HEK293 (cell line): ENCODE results near the gene TUT1.
A peak's percentile ranks its signal among the peaks of the same experiment; 100 is the strongest.

ENCODE experiments used
- GFI1B ChIP-seq: fragments of 450-650 bp; formaldehyde crosslinking; IDR thresholded peaks from 2 replicates; pipeline ENCODE4 v1.5.1; 2016; ENCODE audit warnings: missing biosample characterization, missing genetic modification characterization
- INSM2 ChIP-seq: fragments of 450-650 bp; formaldehyde crosslinking; IDR thresholded peaks from 2 replicates; pipeline ENCODE4 v1.5.1; 2016; ENCODE audit warnings: missing biosample characterization, missing genetic modification characterization
- KLF9 ChIP-seq: fragments of 450-650 bp; formaldehyde crosslinking; IDR thresholded peaks from 2 replicates; pipeline ENCODE4 v1.5.1; 2016; ENCODE audit warnings: missing biosample characterization, missing genetic modification characterization, low read depth
- RBAK ChIP-seq: fragments of 450-650 bp; formaldehyde crosslinking; IDR thresholded peaks from 2 replicates; pipeline ENCODE4 v1.5.1; 2016; ENCODE audit warnings: missing biosample characterization, missing genetic modification characterization
- REST ChIP-seq: fragments of 450-650 bp; formaldehyde crosslinking; IDR thresholded peaks from 2 replicates; pipeline ENCODE4 v1.5.1; 2016; ENCODE audit warnings: missing biosample characterization, missing genetic modification characterization
- SP2 ChIP-seq: fragments of 450-650 bp; formaldehyde crosslinking; IDR thresholded peaks from 2 replicates; pipeline ENCODE4 v1.5.1; 2016; ENCODE audit warnings: missing biosample characterization, missing genetic modification characterization
- SP3 ChIP-seq: fragments of 450-650 bp; formaldehyde crosslinking; IDR thresholded peaks from 2 replicates; pipeline ENCODE4 v1.5.1; 2016; ENCODE audit warnings: missing biosample characterization, missing genetic modification characterization
- ZBTB20 ChIP-seq: fragments of 450-650 bp; formaldehyde crosslinking; IDR thresholded peaks from 2 replicates; pipeline ENCODE4 v1.5.1; 2016; ENCODE audit warnings: missing biosample characterization, missing genetic modification characterization
- ZNF114 ChIP-seq: fragments of 450-650 bp; formaldehyde crosslinking; IDR thresholded peaks from 2 replicates; pipeline ENCODE4 v1.5.0; 2017; ENCODE audit warnings: missing biosample characterization, missing genetic modification characterization
- ZNF133 ChIP-seq: fragments of 450-650 bp; formaldehyde crosslinking; IDR thresholded peaks from 2 replicates; pipeline ENCODE4 v1.5.1; 2016; ENCODE audit warnings: missing biosample characterization, missing genetic modification characterization
- ZNF184 ChIP-seq: fragments of 450-650 bp; IDR thresholded peaks from 2 replicates; pipeline ENCODE4 v1.5.1; 2018; ENCODE audit warnings: missing biosample characterization, mild to moderate bottlenecking, missing genetic modification characterization
- ZNF223 ChIP-seq: fragments of 450-650 bp; formaldehyde crosslinking; IDR thresholded peaks from 2 replicates; pipeline ENCODE4 v1.5.1; 2016; ENCODE audit warnings: missing biosample characterization, missing genetic modification characterization
- ZNF239 ChIP-seq: fragments of 450-650 bp; formaldehyde crosslinking; IDR thresholded peaks from 2 replicates; pipeline ENCODE4 v1.5.1; 2016; ENCODE audit warnings: missing biosample characterization, missing genetic modification characterization
- ZNF335 ChIP-seq: fragments of 450-650 bp; formaldehyde crosslinking; conservative IDR thresholded peaks from 2 replicates; pipeline ENCODE4 v1.5.1; 2016; ENCODE audit warnings: missing biosample characterization, missing genetic modification characterization
- ZNF341 ChIP-seq: fragments of 450-650 bp; formaldehyde crosslinking; IDR thresholded peaks from 2 replicates; pipeline ENCODE4; 2016; ENCODE audit warnings: low read depth, missing biosample characterization, missing genetic modification characterization
- ZNF37A ChIP-seq: fragments of 450-650 bp; IDR thresholded peaks from 2 replicates; pipeline ENCODE4 v1.5.1; 2018; ENCODE audit warnings: missing biosample characterization, missing genetic modification characterization
- ZNF423 ChIP-seq: fragments of 450-650 bp; formaldehyde crosslinking; IDR thresholded peaks from 2 replicates; pipeline ENCODE4 v1.5.1; 2016; ENCODE audit warnings: missing biosample characterization, missing genetic modification characterization
- ZNF488 ChIP-seq: fragments of 450-650 bp; formaldehyde crosslinking; IDR thresholded peaks from 2 replicates; pipeline ENCODE4 v1.5.1; 2016; ENCODE audit warnings: missing biosample characterization, missing genetic modification characterization
- ZNF513 ChIP-seq: fragments of 450-650 bp; IDR thresholded peaks from 2 replicates; pipeline ENCODE4 v1.5.1; 2018; ENCODE audit warnings: missing biosample characterization, missing genetic modification characterization
- ZNF560 ChIP-seq: fragments of 450-650 bp; formaldehyde crosslinking; IDR thresholded peaks from 2 replicates; pipeline ENCODE4 v1.5.1; 2017; ENCODE audit warnings: missing biosample characterization, missing genetic modification characterization, borderline replicate concordance
- ZNF561 ChIP-seq: fragments of 450-650 bp; IDR thresholded peaks from 2 replicates; pipeline ENCODE4 v1.5.1; 2018; ENCODE audit warnings: missing biosample characterization, missing genetic modification characterization, borderline replicate concordance
- ZNF571 ChIP-seq: fragments of 450-650 bp; formaldehyde crosslinking; IDR thresholded peaks from 2 replicates; pipeline ENCODE4 v1.5.0; 2017; ENCODE audit warnings: missing biosample characterization, missing genetic modification characterization
- ZNF707 ChIP-seq: fragments of 450-650 bp; formaldehyde crosslinking; IDR thresholded peaks from 2 replicates; pipeline ENCODE4 v1.5.1; 2016; ENCODE audit warnings: missing biosample characterization, missing genetic modification characterization
- ZNF791 ChIP-seq: fragments of 450-650 bp; formaldehyde crosslinking; IDR thresholded peaks from 2 replicates; pipeline ENCODE4 v1.5.1; 2016; ENCODE audit warnings: missing biosample characterization, missing genetic modification characterization
- ZSCAN30 ChIP-seq: fragments of 450-650 bp; IDR thresholded peaks from 2 replicates; pipeline ENCODE4 v1.5.1; 2018; ENCODE audit warnings: missing biosample characterization, mild to moderate bottlenecking, missing genetic modification characterization, moderate library complexity

TUT1 gene

GRCh38 chr11:62612366-62613290, 21.3 kb upstream of the TUT1 start, which contains the start of the genes EML3 and ROM1 (continued):
- no peak for TF ChIP-seq ZNF560 (tag by site-specific recombination)
- TF ChIP-seq REST (tag by site-specific recombination): no peak
- TF ChIP-seq ZNF561 (tag by site-specific recombination): peak; percentile 82
- TF ChIP-seq ZNF341 (tag by site-specific recombination): no peak
- 0 out of 2 replicates have a peak, but pooled peaks have one; percentile 35 for TF ChIP-seq ZNF513 (tag by site-specific recombination)
- TF ChIP-seq RBAK (tag by site-specific recombination): no peak
- no peak for TF ChIP-seq ZNF133 (tag by site-specific recombination)
- peak; percentile 43; the same call in 1 of the 2 replicates for TF ChIP-seq ZSCAN30 (tag by site-specific recombination)
- no peak for TF ChIP-seq ZNF37A (tag by site-specific recombination)
- TF ChIP-seq ZNF335: no peak
- peak; percentile 79 for TF ChIP-seq SP3 (tag by site-specific recombination)
- TF ChIP-seq GFI1B: no peak
- no peak for TF ChIP-seq ZNF239 (tag by site-specific recombination)
- TF ChIP-seq ZNF223 (tag by site-specific recombination): no peak
- peak; percentile 63; the same call in 1 of the 2 replicates for TF ChIP-seq KLF9 (tag by site-specific recombination)
- no peak for TF ChIP-seq ZNF707 (tag by site-specific recombination)
- peak; percentile 10; the same call in 1 of the 2 replicates for TF ChIP-seq ZBTB20
- TF ChIP-seq ZNF571 (tag by site-specific recombination): no peak
- no peak for TF ChIP-seq INSM2 (tag by site-specific recombination)
- no peak for TF ChIP-seq ZNF184
- no peak for TF ChIP-seq ZNF791 (tag by site-specific recombination)
- peak; percentile 82 for TF ChIP-seq SP2 (tag by site-specific recombination)
- TF ChIP-seq ZNF488: no peak
- peak; percentile 70 for TF ChIP-seq ZNF423
- no peak for TF ChIP-seq ZNF114
